GM19438 (cell line): ENCODE results near the gene PLAGL2.

Experiments
- ATAC-seq: cut with Tn5 transposase; IDR thresholded peaks from one replicate; pipeline ENCODE4 v1.9.1; 2021; ENCODE audit warnings: low read depth; ENCODE audit not compliant: unreplicated experiment

PLAGL2 gene

GRCh38 chr20:32153771-32154170 is 53.8 kb downstream of the PLAGL2 start:
- ATAC-seq: no peak

GRCh38 chr20:32153156-32153665 is 54.3 kb downstream of the PLAGL2 start:
- no peak for ATAC-seq

GRCh38 chr20:32152421-32153155 is 55.0 kb downstream of the PLAGL2 start:
- no peak for ATAC-seq

GRCh38 chr20:32150291-32150848 is 57.2 kb downstream of the PLAGL2 start:
- no peak for ATAC-seq

- ATAC-seq: no peak
Measured at GRCh38 chr20:32149566-32150170, 57.9 kb downstream of the PLAGL2 start.

- no peak for ATAC-seq
Measured at GRCh38 chr20:32144898-32145662, 62.5 kb downstream of the PLAGL2 start.

- no peak for ATAC-seq
Measured at GRCh38 chr20:32142991-32143390, 64.6 kb downstream of the PLAGL2 start.
